ENCODE results near the gene PDE6H. TPM values are rescaled to one million over a fixed set of nuclear protein-coding genes. Genes with fewer than 3 reads are reported as not detected.

The PDE6H gene
- total RNA-seq = not detected

GRCh38 chr12:14972816-14973215, at the start of gene PDE6H:
TSS of gene PDE6H (plus strand) at chr12:14973042. CDS start at chr12:14978013, 4,971 bp downstream.
- DNase-seq (ENCODE audit: extremely low spot score in 2 of 2) = no peak
- intact Hi-C loops (cut with DNase I) = no loop called here
- Histone ChIP-seq H3K36me3 (no peaks in the 10 kb centered on the region), H3K27me3 (no peaks in the 10 kb centered on the region), H3K27ac (no peak within 1 kb of the TSS), H3K4me3 (no peak within 1 kb of the TSS), H3K9me3 (no peaks in the 10 kb centered on the region), H3K4me1 (no peaks in the 10 kb centered on the region)
- TF ChIP-seq POLR2A (IDR thresholded peaks at IDR 0.05) (no peak), POLR2AphosphoS5 (IDR thresholded peaks at IDR 0.05; ENCODE audit: insufficient read depth in 1 of 2, low read depth in 1 of 2) (no peak)

- peaks cover 4% of the 10 kb centered on the region for H3K4me1 ChIP-seq
- H3K27ac ChIP-seq = no peak overlapping the region
- no peaks in the 10 kb centered on the region for H3K36me3 ChIP-seq
- intact Hi-C loops (cut with DNase I) = no loop called here
- H3K9me3 ChIP-seq = no peaks in the 10 kb centered on the region
- no peak for TF ChIP-seq CTCF (IDR thresholded peaks at IDR 0.05)
- TF ChIP-seq POLR2AphosphoS5 (IDR thresholded peaks at IDR 0.05; ENCODE audit: insufficient read depth in 1 of 2, low read depth in 1 of 2) = no peak
- TF ChIP-seq POLR2A (IDR thresholded peaks at IDR 0.05) = no peak
- no peak for DNase-seq (ENCODE audit: extremely low spot score in 2 of 2)
- no peak overlapping the region for H3K4me3 ChIP-seq
- H3K27me3 ChIP-seq = no peaks in the 10 kb centered on the region
Observed at GRCh38 chr12:14923944-14924343, 48.9 kb upstream of the PDE6H start.

GRCh38 chr12:14924541-14924940, 48.3 kb upstream of the PDE6H start:
- TF ChIP-seq POLR2A (IDR thresholded peaks at IDR 0.05) = no peak
- TF ChIP-seq POLR2AphosphoS5 (IDR thresholded peaks at IDR 0.05; ENCODE audit: insufficient read depth in 1 of 2, low read depth in 1 of 2) = no peak
- TF ChIP-seq CTCF (IDR thresholded peaks at IDR 0.05) = no peak
- DNase-seq (ENCODE audit: extremely low spot score in 2 of 2) = no peak
- H3K27ac ChIP-seq = no peak overlapping the region
- H3K4me1 ChIP-seq = peaks cover 10% of the 10 kb centered on the region
- no peak overlapping the region for H3K4me3 ChIP-seq
- intact Hi-C loops (cut with DNase I) = no loop called here
- no peaks in the 10 kb centered on the region for H3K27me3 ChIP-seq
- no peaks in the 10 kb centered on the region for H3K36me3 ChIP-seq
- H3K9me3 ChIP-seq = no peaks in the 10 kb centered on the region

GRCh38 chr12:14927267-14927666, 45.6 kb upstream of the PDE6H start:
- H3K9me3 ChIP-seq = no peaks in the 10 kb centered on the region
- no peak for DNase-seq (ENCODE audit: extremely low spot score in 2 of 2)
- no peak overlapping the region for H3K27ac ChIP-seq
- H3K27me3 ChIP-seq = no peaks in the 10 kb centered on the region
- no peak overlapping the region for H3K4me3 ChIP-seq
- no peaks in the 10 kb centered on the region for H3K36me3 ChIP-seq
- H3K4me1 ChIP-seq = peaks cover 30% of the 10 kb centered on the region
- intact Hi-C loops (cut with DNase I) = no loop called here
- TF ChIP-seq POLR2AphosphoS5 (IDR thresholded peaks at IDR 0.05; ENCODE audit: insufficient read depth in 1 of 2, low read depth in 1 of 2) (no peak), POLR2A (IDR thresholded peaks at IDR 0.05) (no peak), CTCF (IDR thresholded peaks at IDR 0.05) (no peak)

DNA sequence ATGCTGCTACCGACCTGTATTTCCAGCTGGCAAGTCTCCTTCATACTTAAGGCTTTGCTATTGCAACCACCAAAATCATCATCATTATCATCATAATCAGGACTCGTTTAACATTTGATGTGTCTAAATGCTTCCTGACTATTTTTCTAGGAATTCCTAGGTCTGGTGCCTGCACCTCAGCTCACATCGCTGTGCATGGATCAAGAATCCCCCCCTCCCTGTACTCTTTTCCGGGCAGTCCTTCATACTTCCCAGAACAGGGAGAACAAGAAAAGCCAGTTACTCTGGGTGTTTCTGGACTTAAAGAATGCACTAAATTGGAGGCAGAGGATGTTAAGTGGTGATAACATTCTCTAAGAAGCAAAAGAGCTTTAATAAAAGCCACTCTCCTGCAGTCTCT, 43.9 kb upstream of the PDE6H start:
- no peaks in the 10 kb centered on the region for H3K27me3 ChIP-seq
- H3K36me3 ChIP-seq = no peaks in the 10 kb centered on the region
- H3K4me3 ChIP-seq = no peak overlapping the region
- no peak for DNase-seq (ENCODE audit: extremely low spot score in 2 of 2)
- intact Hi-C loops (cut with DNase I) = no loop called here
- H3K9me3 ChIP-seq = no peaks in the 10 kb centered on the region
- no peak overlapping the region for H3K27ac ChIP-seq
- peaks cover 30% of the 10 kb centered on the region for H3K4me1 ChIP-seq
- no peak for TF ChIP-seq CTCF (IDR thresholded peaks at IDR 0.05)
- TF ChIP-seq POLR2A (IDR thresholded peaks at IDR 0.05) = no peak
- no peak for TF ChIP-seq POLR2AphosphoS5 (IDR thresholded peaks at IDR 0.05; ENCODE audit: insufficient read depth in 1 of 2, low read depth in 1 of 2)

Data from vagina (tissue), 2 donors.